Breast epithelium (tissue), 3 donors: Measurements from ENCODE around the gene TCF7L1.

ENCODE experiments used
- POLR2A ChIP-seq: fragments of 450-650 bp; IDR thresholded peaks from one replicate; pipeline ENCODE4 v1.6.1; 2016; ENCODE audit warnings: antibody characterized with exemption, mild to moderate bottlenecking, moderate library complexity
- POLR2AphosphoS5 ChIP-seq, 3 donors: sonication (generic); formaldehyde crosslinking; IDR thresholded peaks; one replicate each; pipeline ENCODE4 v1.6.1; 2017; ENCODE audit warnings: antibody characterized with exemption in 3 of 3
- TF ChIP-seq, protein P1 (sequence below), 3 donors: fragments of 450-650 bp; IDR thresholded peaks; one replicate each; pipeline ENCODE4 v1.5.1; 2016 to 2017; ENCODE audit warnings: antibody characterized with exemption in 3 of 3, mild to moderate bottlenecking in 3 of 3, moderate library complexity in 3 of 3

DNA sequence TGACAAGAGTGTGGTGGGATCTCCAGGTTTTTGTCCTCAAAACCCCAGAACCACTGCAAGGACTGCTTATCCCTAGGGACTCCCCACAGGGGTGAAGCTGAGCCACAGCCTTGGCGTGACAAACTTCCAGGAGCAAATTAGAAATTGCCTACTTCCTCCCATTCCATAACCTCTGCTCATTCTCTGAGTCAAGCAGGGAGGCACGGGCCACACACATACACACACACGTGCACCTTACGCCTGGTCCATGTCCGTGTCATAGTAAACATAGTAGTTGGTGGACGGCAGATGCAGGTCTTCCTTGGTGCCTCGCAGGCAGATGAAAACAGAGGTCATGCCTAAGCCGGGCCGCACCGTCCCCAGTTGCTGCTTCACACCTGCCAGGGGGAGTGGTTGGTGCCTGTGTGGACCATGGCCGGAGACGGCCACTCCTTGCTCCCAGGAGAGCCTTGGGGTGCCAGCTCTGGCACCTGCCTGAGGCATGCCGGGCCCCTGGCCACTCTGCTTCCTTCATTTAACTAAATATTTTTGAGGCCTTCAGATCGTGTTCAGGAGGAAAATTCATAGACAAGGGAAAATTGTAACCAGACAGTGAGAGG lies 211.3 kb downstream of the TCF7L1 start:
- no peak for TF ChIP-seq POLR2A
- TF ChIP-seq, protein P1, sequence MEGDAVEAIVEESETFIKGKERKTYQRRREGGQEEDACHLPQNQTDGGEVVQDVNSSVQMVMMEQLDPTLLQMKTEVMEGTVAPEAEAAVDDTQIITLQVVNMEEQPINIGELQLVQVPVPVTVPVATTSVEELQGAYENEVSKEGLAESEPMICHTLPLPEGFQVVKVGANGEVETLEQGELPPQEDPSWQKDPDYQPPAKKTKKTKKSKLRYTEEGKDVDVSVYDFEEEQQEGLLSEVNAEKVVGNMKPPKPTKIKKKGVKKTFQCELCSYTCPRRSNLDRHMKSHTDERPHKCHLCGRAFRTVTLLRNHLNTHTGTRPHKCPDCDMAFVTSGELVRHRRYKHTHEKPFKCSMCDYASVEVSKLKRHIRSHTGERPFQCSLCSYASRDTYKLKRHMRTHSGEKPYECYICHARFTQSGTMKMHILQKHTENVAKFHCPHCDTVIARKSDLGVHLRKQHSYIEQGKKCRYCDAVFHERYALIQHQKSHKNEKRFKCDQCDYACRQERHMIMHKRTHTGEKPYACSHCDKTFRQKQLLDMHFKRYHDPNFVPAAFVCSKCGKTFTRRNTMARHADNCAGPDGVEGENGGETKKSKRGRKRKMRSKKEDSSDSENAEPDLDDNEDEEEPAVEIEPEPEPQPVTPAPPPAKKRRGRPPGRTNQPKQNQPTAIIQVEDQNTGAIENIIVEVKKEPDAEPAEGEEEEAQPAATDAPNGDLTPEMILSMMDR (IDR thresholded peaks at IDR 0.05), result no peak
- TF ChIP-seq POLR2AphosphoS5 (IDR thresholded peaks at IDR 0.05), result no peak
